Stimulated activated CD8-positive, alpha-beta memory T cell treated with anti-CD3 and anti-CD28 coated beads, Interleukin-12 subunit alpha, Interleukin-12 subunit beta, amount 100 ng/mL, for 24 hours (primary cell): ENCODE data around the gene COPG2.
"Not testable (repeated sequence)": the region's sequence is repeated elsewhere in the genome, so short reads cannot be mapped to it uniquely, and the experiment has no call there.

Source experiments
- DNase-seq: peaks from one replicate; pipeline ENCODE4 v3.0.0-alpha.2; 2020; ENCODE audit errors: extremely low read depth

COPG2 gene

GRCh38 chr7:130566168-130566897 lies 102.2 kb downstream of the COPG2 start:
- no peak for DNase-seq

DNA sequence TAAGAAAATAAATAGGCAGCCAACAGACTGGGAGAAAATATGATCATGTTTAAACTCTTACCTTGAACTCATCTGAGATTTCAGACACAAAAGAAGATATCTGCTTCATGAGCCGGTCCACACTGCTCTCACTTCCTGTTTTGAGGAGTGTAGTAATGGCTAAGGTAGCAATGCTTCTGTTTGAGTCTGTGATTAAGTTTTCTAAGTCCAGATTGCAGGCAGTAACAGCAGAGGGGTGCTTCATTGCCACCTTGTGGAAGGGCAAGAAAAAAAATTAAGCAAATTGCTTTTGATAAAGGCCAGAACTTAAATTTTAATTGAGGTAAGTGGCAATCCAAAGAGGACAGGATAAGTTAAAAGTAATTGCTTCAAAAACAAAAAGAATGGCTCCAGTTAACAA lies 107.6 kb downstream of the COPG2 start:
- no peak for DNase-seq

DNA sequence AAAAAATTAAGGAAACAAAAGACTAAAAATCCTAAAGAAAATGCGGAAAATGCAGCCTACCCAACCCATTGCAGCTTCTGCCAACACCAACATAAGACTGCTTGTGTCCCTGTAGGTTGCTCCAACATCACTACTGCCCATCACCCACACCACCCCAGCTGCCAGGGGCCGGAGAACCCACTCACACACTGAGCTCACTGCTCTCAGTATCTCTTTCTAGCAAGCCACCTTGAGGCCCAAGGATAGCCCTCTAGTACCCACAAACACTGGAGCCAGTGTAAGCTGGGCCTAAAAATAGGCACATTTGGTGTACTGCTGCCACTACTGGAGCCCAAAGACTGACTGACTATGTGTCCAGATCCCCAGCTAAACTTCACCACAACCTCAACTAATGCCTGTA lies 109.4 kb downstream of the COPG2 start:
- DNase-seq = no peak

GRCh38 chr7:130554481-130554880 lies 114.1 kb downstream of the COPG2 start:
- DNase-seq = no peak

- no peak for DNase-seq
Measured at GRCh38 chr7:130553398-130554029, 115.0 kb downstream of the COPG2 start.

GRCh38 chr7:130544356-130544755 lies 124.2 kb downstream of the COPG2 start:
- no peak for DNase-seq

DNA sequence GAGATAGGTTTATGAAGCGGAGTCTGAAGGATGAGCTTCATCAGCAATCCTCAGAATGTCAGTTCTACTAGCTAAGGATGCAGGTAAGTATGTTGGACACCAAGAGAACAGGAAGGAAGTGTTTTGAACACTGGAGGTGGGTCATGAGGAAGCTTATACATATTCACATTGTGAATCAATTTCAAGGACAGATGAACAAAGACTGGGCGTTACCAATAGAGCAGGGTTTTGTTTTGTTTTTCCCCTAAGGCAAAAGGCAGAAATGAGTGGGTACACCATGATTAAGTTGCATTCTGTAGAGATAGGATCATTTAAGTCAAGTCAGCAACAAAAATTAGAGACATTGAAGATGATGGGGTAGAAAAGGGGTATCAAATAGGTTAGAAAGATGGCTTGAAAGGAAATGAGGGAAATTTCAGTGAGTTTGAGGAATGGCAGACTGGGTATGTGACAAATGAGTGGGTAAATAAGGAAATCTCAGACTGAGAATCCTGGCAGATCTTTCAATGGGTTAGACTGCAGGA lies 125.0 kb downstream of the COPG2 start:
- no peak for DNase-seq

DNA sequence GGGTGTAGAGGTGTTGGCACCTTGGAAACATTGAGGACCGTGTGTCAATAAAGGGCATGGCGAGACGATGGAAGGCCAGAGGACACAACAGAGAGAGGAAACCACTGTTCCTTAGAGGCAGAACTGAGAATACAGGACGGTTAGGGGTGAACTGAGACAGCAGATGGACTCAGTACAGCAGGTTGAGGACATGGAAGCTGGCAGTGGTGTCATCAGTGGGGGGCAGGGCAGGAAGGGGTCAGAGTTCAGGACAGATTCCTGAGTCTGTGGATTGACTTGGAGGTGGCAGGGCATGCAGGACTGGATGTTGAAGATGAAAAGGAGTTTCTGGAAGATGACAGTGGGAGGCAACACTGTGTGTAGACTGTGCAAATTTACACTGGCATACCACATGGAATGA lies 126.3 kb downstream of the COPG2 start:
- not testable (repeated sequence) for DNase-seq

DNA sequence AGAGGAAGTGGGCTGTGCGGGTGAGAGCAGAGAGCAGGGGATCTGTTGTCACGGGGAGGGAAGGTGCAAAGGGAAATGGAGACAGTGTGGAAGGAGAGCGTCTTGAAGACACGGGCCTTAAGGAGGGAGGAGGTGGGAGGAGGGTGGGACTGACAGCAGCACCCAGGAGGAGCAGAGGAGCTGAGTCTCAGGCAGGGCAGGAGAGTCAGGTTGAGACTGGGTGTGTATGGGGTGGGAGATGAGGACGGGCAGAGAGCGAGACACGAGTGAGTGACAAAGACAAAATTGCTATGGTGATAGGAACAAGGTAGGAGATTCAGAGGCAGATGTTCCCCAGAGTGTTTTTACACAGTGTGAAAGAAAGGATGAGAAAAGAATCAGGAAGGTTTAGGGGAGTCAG lies 127.3 kb downstream of the COPG2 start:
- DNase-seq = not testable (repeated sequence)

GRCh38 chr7:130537894-130538293 lies 130.7 kb downstream of the COPG2 start:
- DNase-seq = not testable (repeated sequence)

DNA sequence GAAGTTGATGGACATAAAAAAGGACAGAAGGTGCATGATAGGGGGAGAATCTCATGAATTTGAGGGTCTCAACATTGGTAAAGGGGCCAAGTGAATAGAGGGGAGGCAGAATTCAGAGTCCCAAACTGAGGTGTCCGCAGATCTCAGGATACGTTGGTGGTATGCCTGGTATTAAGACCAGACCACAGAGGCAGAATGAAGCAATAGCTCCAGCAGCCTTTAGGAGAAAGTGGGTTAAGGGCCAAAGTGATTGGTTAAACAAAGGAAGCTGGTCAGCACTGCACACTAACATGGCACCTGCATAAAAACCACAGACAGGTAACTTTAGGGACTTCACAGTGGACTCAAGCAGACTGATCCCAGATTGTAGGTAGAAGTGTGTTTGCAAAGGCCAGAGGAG lies 139.1 kb downstream of the COPG2 start:
- no peak for DNase-seq

DNA sequence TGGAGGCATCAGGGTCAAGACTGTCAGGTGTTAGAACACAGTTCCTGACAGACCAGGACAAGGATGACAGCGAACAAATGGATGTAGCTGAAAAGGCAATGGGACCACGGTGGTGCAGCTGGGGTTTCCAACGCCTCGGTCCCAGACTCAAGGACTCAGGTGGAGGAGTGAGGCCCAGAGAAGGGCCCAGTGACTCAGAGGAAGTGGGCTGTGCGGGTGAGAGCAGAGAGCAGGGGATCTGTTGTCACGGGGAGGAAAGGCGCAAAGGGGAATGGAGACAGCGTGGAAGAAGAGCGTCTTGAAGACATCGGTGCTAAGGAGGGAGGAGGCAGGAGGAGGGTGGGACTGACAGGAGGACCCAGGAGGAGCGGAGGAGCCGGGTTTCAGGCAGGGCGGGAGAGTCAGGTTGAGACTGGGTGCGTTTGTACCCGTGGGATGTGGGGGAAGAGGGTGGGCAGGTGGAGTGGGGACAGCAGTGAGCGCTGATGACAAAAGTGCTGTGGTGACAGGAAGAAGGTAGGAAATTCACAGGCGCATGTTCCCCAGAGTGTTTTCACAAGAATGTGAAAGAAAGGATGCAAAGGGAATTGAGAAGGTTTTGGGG lies 140.7 kb downstream of the COPG2 start:
- not testable (repeated sequence) for DNase-seq

- no peak for DNase-seq
Measured at GRCh38 chr7:130524628-130525027, 143.9 kb downstream of the COPG2 start.

- DNase-seq = not testable (repeated sequence)
Measured at GRCh38 chr7:130523519-130524125, 144.9 kb downstream of the COPG2 start.

DNA sequence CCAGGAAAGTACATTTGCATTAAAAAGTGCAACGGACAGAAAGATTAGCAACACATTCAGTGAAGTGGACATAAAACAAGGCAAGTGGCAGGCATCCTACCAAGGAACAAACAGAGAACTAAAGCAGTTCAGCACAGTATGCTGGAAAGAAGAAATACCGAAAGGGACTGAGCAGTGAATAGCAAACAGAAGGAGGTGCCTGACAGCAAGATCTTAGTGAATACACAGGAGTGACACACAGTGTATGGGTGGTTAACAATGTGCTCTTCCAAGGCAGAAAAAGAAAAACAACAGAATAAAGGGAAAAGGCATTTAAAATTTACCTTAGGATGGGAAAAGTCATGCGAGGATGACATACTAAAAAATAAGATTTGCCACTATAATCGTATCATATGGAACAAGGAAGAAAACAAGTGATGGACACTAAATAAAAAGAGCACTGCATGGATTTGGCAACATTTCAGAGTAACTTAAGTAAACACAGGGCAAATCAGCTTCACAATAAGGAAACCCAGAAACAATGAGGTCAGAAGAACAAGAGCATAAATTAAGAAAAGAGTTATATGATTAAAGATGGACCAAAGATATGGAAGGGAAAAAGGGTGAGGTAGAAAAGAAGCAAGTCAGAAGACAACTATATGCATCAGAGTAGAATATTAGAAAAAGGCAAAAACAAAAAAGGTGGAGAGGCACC lies 147.1 kb downstream of the COPG2 start:
- no peak for DNase-seq

DNA sequence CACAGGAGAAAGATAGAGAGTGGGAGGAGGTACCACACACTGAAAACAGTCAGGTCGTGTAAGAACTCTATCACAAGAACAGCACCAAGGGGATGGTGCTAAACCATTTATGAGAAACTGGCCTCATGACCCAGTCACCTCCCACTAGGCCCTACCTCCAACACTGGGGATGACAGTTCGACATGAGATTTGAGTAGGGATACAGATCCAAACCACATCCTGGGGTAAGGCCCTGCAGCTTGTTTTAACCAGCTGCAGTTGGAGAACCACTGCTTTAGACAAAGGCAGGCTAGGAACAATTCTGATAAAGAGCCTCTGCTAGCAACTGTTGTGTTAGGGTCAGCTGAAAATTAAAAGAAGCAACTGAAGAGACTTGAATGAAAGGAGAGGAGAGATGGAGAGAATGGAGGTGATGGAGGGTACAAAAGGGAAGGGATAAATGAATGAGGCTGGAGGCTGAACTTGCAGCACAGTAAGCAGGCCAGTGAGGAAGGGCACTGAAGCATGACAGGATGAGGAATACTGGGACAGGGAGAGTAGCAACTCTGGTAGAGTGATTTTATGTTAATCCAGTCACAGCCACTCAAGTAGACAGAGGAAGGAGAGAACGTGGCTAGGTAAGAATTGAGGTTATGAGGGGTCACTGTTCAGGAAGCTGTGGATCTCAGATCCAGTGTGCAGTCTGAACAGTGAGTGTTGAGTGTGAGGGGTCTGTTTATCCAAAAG lies 153.1 kb downstream of the COPG2 start:
- DNase-seq = no peak

GRCh38 chr7:130513447-130513846 lies 155.1 kb downstream of the COPG2 start:
- no peak for DNase-seq

DNA sequence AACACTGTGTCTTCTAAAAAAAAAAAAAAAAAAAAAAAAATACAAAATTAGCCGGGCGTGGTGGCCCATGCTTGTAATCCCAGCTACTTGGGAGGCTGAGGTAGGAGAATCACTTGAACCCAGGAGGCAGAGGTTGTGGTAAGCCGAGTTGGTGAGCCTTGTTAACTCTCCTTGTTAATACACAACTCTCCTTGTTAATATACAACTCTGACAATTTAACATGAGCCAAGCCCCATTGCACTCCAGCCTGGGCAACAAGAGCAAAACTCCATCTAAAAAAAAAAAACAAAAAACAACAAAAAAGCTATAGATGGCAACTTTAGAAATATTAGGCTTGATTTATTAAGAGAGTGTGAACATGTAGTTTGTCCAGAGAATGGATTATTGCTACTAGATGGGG lies 156.5 kb downstream of the COPG2 start:
- DNase-seq = not testable (repeated sequence)

DNA sequence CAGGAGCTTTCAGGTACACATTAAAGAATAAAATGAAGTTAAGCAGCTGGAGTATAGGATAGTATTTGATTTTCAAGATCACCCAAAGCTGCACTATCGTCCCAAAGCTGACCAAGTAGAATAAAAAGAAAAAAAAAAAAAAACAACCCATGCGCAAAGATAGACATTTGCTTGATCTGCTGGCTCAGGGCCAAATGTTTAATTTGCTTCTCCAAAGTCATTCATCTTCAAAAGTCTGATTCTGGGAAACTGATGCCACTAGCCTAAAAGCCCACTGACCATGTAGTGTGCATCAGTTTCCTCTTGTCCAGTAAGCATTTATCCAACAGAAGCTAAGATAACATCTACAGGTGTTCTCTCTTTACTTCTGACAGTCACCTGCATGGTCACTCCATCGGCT lies 162.2 kb downstream of the COPG2 start:
- no peak for DNase-seq

- DNase-seq = no peak
Measured at GRCh38 chr7:130505753-130506152, 162.8 kb downstream of the COPG2 start.

GRCh38 chr7:130500910-130501309 lies 167.6 kb downstream of the COPG2 start:
- DNase-seq = no peak
